Measurements from ENCODE around the gene CD200R1. TPM values are rescaled to one million over a fixed set of nuclear protein-coding genes. Genes with fewer than 3 reads are reported as not detected.

Gene CD200R1
- total and polyA plus RNA-seq, 2 of the 4 experiments (the other 2 are of a cell fraction) = under 0.01 to 0.05 TPM

GRCh38 chr3:113008117-113008516, 33.2 kb upstream of the CD200R1 start:
- Histone ChIP-seq H3K4me3 (ENCODE audit: insufficient read depth, low read depth, low read length) (no peak overlapping the region), H4K8ac (ENCODE audit: low read depth in 2 of 2, low read length in 2 of 2) (no peak overlapping the region), H2AK5ac (ENCODE audit: low read depth, low read length) (no peak overlapping the region), H3K27ac (ENCODE audit: insufficient read depth, low read length) (no peak overlapping the region), H3K4me2 (ENCODE audit: low read depth, low read length) (no peak overlapping the region), H3K27me3 (ENCODE audit: control insufficient read depth, insufficient read depth, low read length) (no peaks in the 10 kb centered on the region), H3K36me3 (ENCODE audit: control insufficient read depth, insufficient read depth, low read length) (peaks cover 30% of the 10 kb centered on the region), H3K18ac (ENCODE audit: low read depth, low read length) (no peak overlapping the region), H3K56ac (ENCODE audit: extremely low read depth, insufficient read depth, low read length) (no peak overlapping the region), H3K14ac (replicated peaks; ENCODE audit: low read depth, low read length) (no peak overlapping the region), H3K23ac (ENCODE audit: low read depth, low read length) (no peak overlapping the region), H4K20me1 (ENCODE audit: insufficient read depth, low read length) (no peaks in the 10 kb centered on the region), H4K5ac (ENCODE audit: low read depth, low read length) (no peak overlapping the region), H3K4me1 (ENCODE audit: control insufficient read depth, insufficient read depth, low read length) (peaks cover 2% of the 10 kb centered on the region; the same call in 1 of the 2 replicates), H2BK15ac (ENCODE audit: low read depth, low read length) (no peak overlapping the region), H2BK120ac (ENCODE audit: low read depth, low read length) (no peak overlapping the region), H4K91ac (ENCODE audit: insufficient read depth, low read depth, low read length) (no peak overlapping the region), H2BK20ac (ENCODE audit: low read depth, low read length) (no peak overlapping the region), H3K79me1 (ENCODE audit: low read depth in 1 of 2, low read length in 2 of 2) (peaks cover 22 to 31% of the 10 kb centered on the region in 2 experiments), H3K9me3 (ENCODE audit: control insufficient read depth, insufficient read depth, low read length) (no peaks in the 10 kb centered on the region), H2AK9ac (replicated peaks; ENCODE audit: low read depth, low read length, poor library complexity) (no peak overlapping the region), H3K4ac (ENCODE audit: low read depth, low read length) (no peak overlapping the region), H2AFZ (replicated peaks; ENCODE audit: low read length, poor library complexity) (no peak overlapping the region), H3K9me1 (ENCODE audit: insufficient read depth, low read length) (peaks cover 3% of the 10 kb centered on the region; the same call in 1 of the 2 replicates), H3K9ac (ENCODE audit: low read depth, low read length) (no peak overlapping the region), H2BK5ac (ENCODE audit: low read depth, low read length, poor library complexity, severe bottlenecking) (peak overlapping the region; percentile 6)
- DNase-seq (peak; percentile 72), ATAC-seq (ENCODE audit: low read depth) (peak; percentile 80)
- dilution Hi-C loops (cut with HindIII; ENCODE audit: low sequenced_read_pairs, unreplicated experiment) = no loop called here
- no CpG with 5 or more reads among the region's 3 CpGs for WGBS, 2 experiments (ENCODE audit: extremely low coverage in 2 of 2, insufficient read length in 1 of 2)
- intact Hi-C loops (cut with micrococcal nuclease) = no loop called here
- TF ChIP-seq MAFK (IDR thresholded peaks at IDR 0.05; ENCODE audit: low read depth, low read length) (no peak), CEBPB (IDR thresholded peaks at IDR 0.05; ENCODE audit: low read depth, low read length) (peak; percentile 36; the same call in 1 of the 2 replicates), SMC3 (IDR thresholded peaks at IDR 0.05; ENCODE audit: low read depth, low read length) (no peak)
- POLR2A ChIA-PET (ENCODE audit: unreplicated experiment) = interaction anchor here (0.6 to 1.1 kb wide), 2 partner anchors 12 to 243 kb away, joined by 3 to 26 read pairs; a partner anchor contains a TSS
- CTCF ChIA-PET = interaction anchor here (0.8 to 1.0 kb wide), 3 partner anchors 27 to 436 kb away, joined by 3 read pairs; no protein-coding TSS in a partner anchor
- no TSS peak for BruUV-seq (replicated peaks)
- in situ Hi-C loops (cut with MboI; ENCODE audit: low sequenced_read_pairs) = no loop called here
